HG03025 (cell line): ENCODE measurements around the gene ABHD4.

Experiments
- ATAC-seq: cut with Tn5 transposase; IDR thresholded peaks from one replicate; pipeline ENCODE4 v1.9.1; 2021; ENCODE audit warnings: mild to moderate bottlenecking, moderate library complexity; ENCODE audit not compliant: unreplicated experiment, low FRiP score

The ABHD4 gene

GRCh38 chr14:22657861-22658260, 59.8 kb downstream of the ABHD4 start:
- no peak for ATAC-seq

- no peak for ATAC-seq
These were observed 60.8 kb downstream of the ABHD4 start for GRCh38 chr14:22658946-22659345.

DNA sequence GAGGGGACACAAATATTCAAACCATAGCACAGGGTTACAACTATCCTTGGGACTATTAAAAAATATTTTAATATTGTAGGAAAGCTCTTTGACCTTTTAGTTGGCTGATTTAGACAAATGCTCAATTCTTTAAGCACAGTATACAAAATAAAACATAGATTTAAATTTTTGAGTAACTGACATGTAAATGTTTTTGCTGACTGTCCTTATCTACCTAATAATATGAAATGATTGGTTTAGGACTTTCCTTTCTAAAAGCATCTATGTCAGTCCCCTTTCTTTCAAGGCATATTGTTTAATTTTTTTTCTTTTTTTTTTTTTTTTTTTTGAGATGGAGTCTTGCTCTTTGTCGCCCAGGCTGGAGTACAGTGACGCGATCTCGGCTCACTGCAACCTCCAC, 62.6 kb downstream of the ABHD4 start:
- ATAC-seq = no peak
